Testis (tissue), 3 donors: ENCODE results near the gene RAD23A. TPM values are rescaled to one million over a fixed set of nuclear protein-coding genes. Genes with fewer than 3 reads are reported as not detected.

Experiments
- DNase-seq: peaks from one replicate; pipeline ENCODE4 v3.0.0-alpha.2; 2019
- H3K27ac ChIP-seq, 2 donors: fragments of 200-600 bp; sonication (generic); one replicate each; pipeline ENCODE4 v1.5.1; 2019
- H3K27me3 ChIP-seq: fragments of 200-600 bp; sonication (generic); one replicate; pipeline ENCODE4 v1.5.1; 2019
- H3K36me3 ChIP-seq: fragments of 200-600 bp; sonication (generic); one replicate; pipeline ENCODE4 v1.5.1; 2017; ENCODE audit warnings: low read depth; ENCODE audit errors: missing control alignments
- H3K4me1 ChIP-seq: fragments of 200-600 bp; sonication (generic); one replicate; pipeline ENCODE4 v1.5.1; 2019
- H3K4me3 ChIP-seq, 2 donors: fragments of 200-600 bp; sonication (generic); one replicate each; pipeline ENCODE4 v1.5.1; 2017 to 2019
- H3K9me3 ChIP-seq: fragments of 200-600 bp; sonication (generic); one replicate; pipeline ENCODE4 v1.5.1; 2017
- POLR2A ChIP-seq: fragments of 450-650 bp; IDR thresholded peaks from one replicate; pipeline ENCODE4 v1.6.1; 2017; ENCODE audit warnings: antibody characterized with exemption, mild to moderate bottlenecking, moderate library complexity
- WGBS, 2 donors: methylation state at CpG; one replicate each; pipeline ENCODE4 v1.1.5; 2018; 5-methylcytosine and 5-hydroxymethylcytosine counted together
- intact Hi-C: fragments of 100-400 bp; cut with DNase I; formaldehyde crosslinking; loops from one replicate; pipeline ENCODE4 v1.15.1; 2023; ENCODE audit warnings: low total_unique reads
- polyA plus RNA-seq: library from polyadenylated mRNA; stranded (reverse); fragments of 350-450 nt; fragmentation: Illumina TruSeq; extraction: RNeasy Lipid Tissue Mini Kit (QIAGEN cat#74804); gene quantifications from one replicate; pipeline ENCODE4 v1.2.3, GENCODE V29; 2014; ENCODE audit warnings: low read depth, low replicate concordance; ENCODE audit not compliant: insufficient read depth
- total RNA-seq, 2 donors: library from RNA; depleted of rRNA; stranded (reverse); fragments of >200 nt; gene quantifications; one replicate each; pipeline ENCODE4 v1.2.3, GENCODE V29; 2016
- TF ChIP-seq, protein P1 (sequence below), 3 experiments: fragments of 450-650 bp in 2 of 3; fragments of 200-600 bp in 1 of 3; sonication (generic) in 1 of 3; IDR thresholded peaks; one replicate each; pipeline ENCODE4 v1.5.1; 2016 to 2019; ENCODE audit warnings: antibody characterized with exemption in 3 of 3, mild to moderate bottlenecking in 2 of 3, moderate library complexity in 1 of 3

The RAD23A gene
- total and polyA plus RNA-seq, 3 donors from 2014 or later: 114 to 174 (median 136) TPM

DNA sequence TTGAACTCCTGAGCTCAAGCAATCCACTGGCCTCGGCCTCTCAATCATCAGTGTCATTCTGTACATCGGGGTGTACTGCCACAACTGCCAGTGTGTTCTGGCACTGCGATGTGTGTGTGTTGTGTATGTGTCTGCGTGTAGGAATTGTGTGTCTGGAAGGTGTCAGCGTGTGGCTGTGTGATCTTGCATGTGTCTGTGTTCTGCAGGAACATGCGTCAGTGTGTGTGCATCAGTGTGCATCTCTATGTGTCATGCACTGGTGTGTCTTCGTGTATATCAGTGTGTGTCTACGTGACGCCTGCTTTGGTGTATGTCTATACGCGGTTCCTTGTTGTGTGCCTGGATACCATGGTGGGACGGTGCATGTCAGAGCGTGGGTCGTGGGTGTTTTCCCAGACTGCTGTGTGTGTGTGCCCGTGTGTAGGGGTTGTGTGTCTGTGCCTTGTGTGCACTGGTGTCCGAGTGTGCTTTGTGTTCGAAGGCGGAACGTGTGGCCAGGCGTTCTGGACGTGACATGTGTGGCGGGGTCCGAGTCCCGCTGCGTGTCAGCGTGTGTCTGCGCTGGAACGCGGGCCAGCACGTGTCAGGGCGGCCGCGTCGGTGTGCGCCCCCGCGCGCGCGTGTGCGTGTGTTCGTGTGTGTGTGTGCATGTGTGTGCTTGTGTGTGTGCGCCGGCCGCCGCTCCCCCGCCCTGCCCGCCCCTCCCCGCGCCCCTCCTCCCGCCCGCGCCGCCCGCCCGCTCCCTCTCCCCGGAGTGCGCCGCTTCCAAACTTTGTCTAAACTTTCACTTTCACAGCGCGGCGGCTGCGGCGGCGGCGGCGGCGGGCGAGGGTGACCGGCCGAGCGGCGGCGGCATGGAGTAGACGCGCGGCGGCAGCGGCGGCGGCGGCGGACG is 49.3 kb downstream of the RAD23A start, which contains the start of gene NFIX:
NFIX (plus strand) TSS at position 775 of the 895 bp plus-strand sequence. CDS start 363 bp downstream, outside the sequence.
- no peak for TF ChIP-seq POLR2A
- TF ChIP-seq, protein P1, sequence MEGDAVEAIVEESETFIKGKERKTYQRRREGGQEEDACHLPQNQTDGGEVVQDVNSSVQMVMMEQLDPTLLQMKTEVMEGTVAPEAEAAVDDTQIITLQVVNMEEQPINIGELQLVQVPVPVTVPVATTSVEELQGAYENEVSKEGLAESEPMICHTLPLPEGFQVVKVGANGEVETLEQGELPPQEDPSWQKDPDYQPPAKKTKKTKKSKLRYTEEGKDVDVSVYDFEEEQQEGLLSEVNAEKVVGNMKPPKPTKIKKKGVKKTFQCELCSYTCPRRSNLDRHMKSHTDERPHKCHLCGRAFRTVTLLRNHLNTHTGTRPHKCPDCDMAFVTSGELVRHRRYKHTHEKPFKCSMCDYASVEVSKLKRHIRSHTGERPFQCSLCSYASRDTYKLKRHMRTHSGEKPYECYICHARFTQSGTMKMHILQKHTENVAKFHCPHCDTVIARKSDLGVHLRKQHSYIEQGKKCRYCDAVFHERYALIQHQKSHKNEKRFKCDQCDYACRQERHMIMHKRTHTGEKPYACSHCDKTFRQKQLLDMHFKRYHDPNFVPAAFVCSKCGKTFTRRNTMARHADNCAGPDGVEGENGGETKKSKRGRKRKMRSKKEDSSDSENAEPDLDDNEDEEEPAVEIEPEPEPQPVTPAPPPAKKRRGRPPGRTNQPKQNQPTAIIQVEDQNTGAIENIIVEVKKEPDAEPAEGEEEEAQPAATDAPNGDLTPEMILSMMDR (IDR thresholded peaks at IDR 0.05): no peak
- intact Hi-C loops: no loop called here
- Histone ChIP-seq H3K4me1 (peaks cover 18% of the 10 kb centered on the region), H3K9me3 (no peaks in the 10 kb centered on the region), H3K27me3 (no peaks in the 10 kb centered on the region), H3K36me3 (no peaks in the 10 kb centered on the region), H3K4me3 (peak within 1 kb of the TSS; percentile 59 to 72), H3K27ac (peak within 1 kb of the TSS; percentile 86 to 87)
- 15 to 20% methylated on average over 8 to 40 of the region's 84 CpGs for WGBS, 2 donors
- peak; percentile 59 for DNase-seq

DNA sequence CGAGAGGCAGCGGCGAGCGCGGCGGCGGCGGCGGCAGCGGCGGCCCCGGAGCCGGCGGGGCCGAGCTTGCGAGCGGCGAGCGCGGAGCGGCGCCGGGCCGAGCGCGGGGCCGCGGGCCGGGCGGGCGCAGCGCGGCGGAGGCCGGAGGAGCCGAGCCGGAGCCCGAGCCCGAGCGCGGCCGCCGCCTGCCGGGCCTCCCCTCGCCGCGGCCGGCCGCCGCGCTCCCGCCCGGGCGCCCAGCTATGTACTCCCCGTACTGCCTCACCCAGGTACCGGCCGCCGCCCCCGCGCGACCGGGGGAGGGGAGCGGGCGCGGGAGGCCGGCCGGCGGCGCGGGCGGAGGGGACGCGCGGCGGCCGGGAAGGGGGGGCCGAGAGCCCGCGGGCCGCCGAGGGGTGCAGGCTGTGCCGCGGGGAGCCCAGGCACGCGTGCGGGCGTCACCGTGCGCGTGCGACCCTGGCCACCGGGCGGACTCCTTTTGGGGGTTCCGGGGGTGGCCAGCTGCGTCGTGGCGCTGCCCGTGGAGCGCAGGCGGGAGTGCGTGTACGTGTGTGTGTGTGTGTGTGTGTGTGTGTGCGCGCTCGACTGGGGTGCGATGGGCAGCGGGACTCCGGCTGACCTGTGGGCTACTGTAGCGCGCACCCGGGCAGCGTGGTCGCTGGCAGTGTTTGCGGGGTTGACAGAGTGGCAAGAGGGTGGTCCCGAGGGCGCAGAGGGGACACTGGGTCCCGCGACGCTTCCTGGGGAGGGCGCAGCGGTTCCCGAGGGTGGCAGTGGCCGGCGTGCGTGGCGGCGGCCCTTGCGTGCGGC is 50.1 kb downstream of the RAD23A start:
- TF ChIP-seq, protein P1 (IDR thresholded peaks at IDR 0.05): no peak
- no peak for TF ChIP-seq POLR2A
- Histone ChIP-seq H3K36me3 (no peaks in the 10 kb centered on the region), H3K27me3 (no peaks in the 10 kb centered on the region), H3K9me3 (no peaks in the 10 kb centered on the region), H3K27ac (peak overlapping the region; percentile 86 to 87), H3K4me1 (peaks cover 18% of the 10 kb centered on the region), H3K4me3 (peak overlapping the region; percentile 59 to 72)
- 0% methylated on average over 70 of the region's 129 CpGs; no CpG with 5 or more reads in 1 of the 2 donors for WGBS, 2 donors
- DNase-seq: no peak
- intact Hi-C loops: no loop called here

DNA sequence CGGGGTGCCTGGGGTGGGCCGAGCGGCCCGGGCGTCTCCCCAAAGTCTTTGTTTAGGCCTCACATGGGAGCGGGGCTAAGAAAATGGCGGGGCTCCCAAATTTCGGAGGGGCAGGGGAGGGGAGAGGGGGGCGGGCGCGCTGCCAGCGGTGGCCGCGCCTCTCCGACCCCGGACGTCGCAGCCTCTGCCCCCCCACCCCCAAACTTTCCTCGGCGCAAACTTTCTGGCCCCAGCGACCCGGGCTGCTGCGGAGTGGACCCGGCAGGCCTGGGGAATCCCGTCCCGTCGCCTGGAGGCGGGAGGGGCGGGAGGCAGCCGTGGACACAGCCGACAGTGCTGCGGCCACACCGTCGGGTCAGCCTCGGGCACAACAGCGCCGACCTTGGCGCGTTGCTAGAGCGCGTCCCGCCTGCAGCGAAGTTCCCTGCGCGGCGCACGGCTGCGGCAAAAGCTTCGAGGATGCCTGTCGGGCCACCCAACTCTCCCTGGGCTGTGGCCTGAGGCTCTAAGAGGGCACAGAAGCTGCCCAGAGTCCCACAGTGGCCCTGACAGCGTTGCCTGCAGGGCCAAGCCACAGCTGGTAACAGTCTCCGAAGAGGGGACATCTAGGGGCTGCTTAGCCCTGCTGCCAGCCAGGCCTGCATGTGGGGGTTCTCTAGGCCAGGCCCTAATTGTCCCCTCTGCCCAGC is 50.9 kb downstream of the RAD23A start:
- H3K27me3 ChIP-seq: no peaks in the 10 kb centered on the region
- WGBS, 2 donors: 0 to 1% methylated on average over 14 to 51 of the region's 52 CpGs
- peak overlapping the region; percentile 86 to 87 for H3K27ac ChIP-seq
- no peak for DNase-seq
- no peaks in the 10 kb centered on the region for H3K9me3 ChIP-seq
- no peaks in the 10 kb centered on the region for H3K36me3 ChIP-seq
- H3K4me1 ChIP-seq: peaks cover 20% of the 10 kb centered on the region
- intact Hi-C loops: no loop called here
- no peak for TF ChIP-seq POLR2A
- TF ChIP-seq, protein P1 (IDR thresholded peaks at IDR 0.05): no peak
- peak overlapping the region; percentile 59 to 72 for H3K4me3 ChIP-seq

DNA sequence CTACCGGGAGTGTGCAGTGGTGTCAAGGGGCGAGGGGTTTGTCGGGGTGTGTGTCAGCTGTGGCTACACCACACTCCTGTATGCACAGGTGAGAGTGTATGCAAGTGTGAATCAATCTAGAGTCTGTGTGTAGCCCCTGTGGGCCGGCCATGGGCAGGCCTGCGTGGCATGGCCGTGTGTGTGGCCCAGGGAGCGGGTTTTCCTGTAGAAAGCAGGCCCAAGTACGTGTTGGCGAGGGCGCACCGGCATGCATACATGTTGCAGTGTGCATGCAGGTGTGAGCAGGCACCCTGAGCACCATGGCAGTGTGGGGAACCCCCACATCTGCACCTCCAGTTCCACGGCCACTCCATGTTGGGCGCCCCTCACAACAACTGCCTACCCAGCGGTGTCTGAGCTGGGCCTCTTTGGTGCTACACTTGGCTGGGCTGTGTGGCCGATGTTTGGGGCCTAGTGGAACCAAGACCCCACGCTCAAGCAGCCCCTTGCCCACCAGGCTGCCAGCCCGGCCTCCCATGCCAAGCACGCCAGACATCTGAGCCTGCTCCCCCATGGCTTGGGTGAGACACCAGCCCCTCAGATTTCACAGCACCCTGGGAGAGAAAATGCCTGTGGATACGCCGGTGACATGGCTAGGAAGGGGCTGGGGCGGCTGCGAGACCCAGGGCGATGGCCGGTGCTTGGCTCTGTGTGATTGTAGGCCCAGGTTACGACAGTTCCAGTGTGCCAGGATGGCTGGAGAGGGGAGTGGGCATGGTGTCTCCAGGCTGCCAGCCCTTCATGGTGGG is 51.7 kb downstream of the RAD23A start:
- peak overlapping the region in 1 of 2 donors; percentile 72 for H3K4me3 ChIP-seq
- WGBS, 2 donors: 77% methylated on average over 10 to 24 of the region's 25 CpGs
- no peaks in the 10 kb centered on the region for H3K9me3 ChIP-seq
- H3K27me3 ChIP-seq: no peaks in the 10 kb centered on the region
- peak overlapping the region; percentile 86 to 87 for H3K27ac ChIP-seq
- intact Hi-C loops: no loop called here
- no peak for TF ChIP-seq POLR2A
- TF ChIP-seq, protein P1 (IDR thresholded peaks at IDR 0.05): no peak
- peaks cover 26% of the 10 kb centered on the region for H3K4me1 ChIP-seq
- no peaks in the 10 kb centered on the region for H3K36me3 ChIP-seq
- no peak for DNase-seq
